ENCODE measurements around the gene PARM1. TPM values are rescaled to one million over a fixed set of nuclear protein-coding genes. Genes with fewer than 3 reads are reported as not detected.

The PARM1 gene
- total and polyA plus RNA-seq, 2 of the 4 experiments (the other 2 are of a cell fraction), result 0.07 to 0.18 TPM

- dilution Hi-C loops (cut with HindIII; ENCODE audit: low sequenced_read_pairs, unreplicated experiment) (no loop called here), intact Hi-C loops (cut with micrococcal nuclease) (no loop called here), in situ Hi-C loops (cut with MboI; ENCODE audit: low sequenced_read_pairs) (no loop called here)
- no peak overlapping the region for H4K5ac ChIP-seq (ENCODE audit: low read depth, low read length)
- H3K4me2 ChIP-seq (ENCODE audit: low read depth, low read length), result no peak overlapping the region
- H3K79me1 ChIP-seq (ENCODE audit: low read depth in 1 of 2, low read length in 2 of 2), result no peaks in the 10 kb centered on the region
- no peak overlapping the region for H3K4ac ChIP-seq (ENCODE audit: low read depth, low read length)
- no peak overlapping the region for H3K18ac ChIP-seq (ENCODE audit: low read depth, low read length)
- no peak overlapping the region for H2AFZ ChIP-seq (replicated peaks; ENCODE audit: low read length, poor library complexity)
- H2BK5ac ChIP-seq (ENCODE audit: low read depth, low read length, poor library complexity, severe bottlenecking), result no peak overlapping the region
- H3K27me3 ChIP-seq (ENCODE audit: control insufficient read depth, insufficient read depth, low read length), result no peaks in the 10 kb centered on the region
- no peak overlapping the region for H3K4me3 ChIP-seq (ENCODE audit: insufficient read depth, low read depth, low read length)
- H2BK20ac ChIP-seq (ENCODE audit: low read depth, low read length), result no peak overlapping the region
- ATAC-seq (ENCODE audit: low read depth), result no peak
- TF ChIP-seq RAD21 (IDR thresholded peaks at IDR 0.05; ENCODE audit: low read length), result no peak
- TF ChIP-seq, protein P1, sequence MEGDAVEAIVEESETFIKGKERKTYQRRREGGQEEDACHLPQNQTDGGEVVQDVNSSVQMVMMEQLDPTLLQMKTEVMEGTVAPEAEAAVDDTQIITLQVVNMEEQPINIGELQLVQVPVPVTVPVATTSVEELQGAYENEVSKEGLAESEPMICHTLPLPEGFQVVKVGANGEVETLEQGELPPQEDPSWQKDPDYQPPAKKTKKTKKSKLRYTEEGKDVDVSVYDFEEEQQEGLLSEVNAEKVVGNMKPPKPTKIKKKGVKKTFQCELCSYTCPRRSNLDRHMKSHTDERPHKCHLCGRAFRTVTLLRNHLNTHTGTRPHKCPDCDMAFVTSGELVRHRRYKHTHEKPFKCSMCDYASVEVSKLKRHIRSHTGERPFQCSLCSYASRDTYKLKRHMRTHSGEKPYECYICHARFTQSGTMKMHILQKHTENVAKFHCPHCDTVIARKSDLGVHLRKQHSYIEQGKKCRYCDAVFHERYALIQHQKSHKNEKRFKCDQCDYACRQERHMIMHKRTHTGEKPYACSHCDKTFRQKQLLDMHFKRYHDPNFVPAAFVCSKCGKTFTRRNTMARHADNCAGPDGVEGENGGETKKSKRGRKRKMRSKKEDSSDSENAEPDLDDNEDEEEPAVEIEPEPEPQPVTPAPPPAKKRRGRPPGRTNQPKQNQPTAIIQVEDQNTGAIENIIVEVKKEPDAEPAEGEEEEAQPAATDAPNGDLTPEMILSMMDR (conservative IDR thresholded peaks at IDR 0.05; ENCODE audit: low read depth, low read length), result no peak
- no peaks in the 10 kb centered on the region for H3K9me3 ChIP-seq (ENCODE audit: control insufficient read depth, insufficient read depth, low read length)
- no peak overlapping the region for H2BK120ac ChIP-seq (ENCODE audit: low read depth, low read length)
- no peak overlapping the region for H3K56ac ChIP-seq (ENCODE audit: extremely low read depth, insufficient read depth, low read length)
- no peak overlapping the region for H2AK5ac ChIP-seq (ENCODE audit: low read depth, low read length)
- H3K4me1 ChIP-seq (ENCODE audit: control insufficient read depth, insufficient read depth, low read length), result no peaks in the 10 kb centered on the region
- no peak overlapping the region for H2BK15ac ChIP-seq (ENCODE audit: low read depth, low read length)
- no peak overlapping the region for H3K9ac ChIP-seq (ENCODE audit: low read depth, low read length)
- no peak overlapping the region for H3K27ac ChIP-seq (ENCODE audit: insufficient read depth, low read length)
- no peak overlapping the region for H4K91ac ChIP-seq (ENCODE audit: insufficient read depth, low read depth, low read length)
- ChIA-PET POLR2A (ENCODE audit: unreplicated experiment) (no interaction called here), CTCF (no interaction called here)
- no peaks in the 10 kb centered on the region for H4K20me1 ChIP-seq (ENCODE audit: insufficient read depth, low read length)
- H3K23ac ChIP-seq (ENCODE audit: low read depth, low read length), result no peak overlapping the region
- no peaks in the 10 kb centered on the region for H3K9me1 ChIP-seq (ENCODE audit: insufficient read depth, low read length)
- no CpG with 5 or more reads among the region's 4 CpGs for WGBS, 2 experiments (ENCODE audit: extremely low coverage in 2 of 2, insufficient read length in 1 of 2)
- no peaks in the 10 kb centered on the region for H3K36me3 ChIP-seq (ENCODE audit: control insufficient read depth, insufficient read depth, low read length)
- H4K8ac ChIP-seq (ENCODE audit: low read depth in 2 of 2, low read length in 2 of 2), result no peak overlapping the region
- no peak for DNase-seq
- no peak overlapping the region for H3K14ac ChIP-seq (replicated peaks; ENCODE audit: low read depth, low read length)
- H2AK9ac ChIP-seq (replicated peaks; ENCODE audit: low read depth, low read length, poor library complexity), result no peak overlapping the region
- no TSS peak for BruUV-seq (replicated peaks)
Observed at GRCh38 chr4:75046226-75046625, 113.3 kb downstream of the PARM1 start.
